Panc1 (cell line): ENCODE results near the gene SUN1. TPM values are rescaled to one million over a fixed set of nuclear protein-coding genes. Genes with fewer than 3 reads are reported as not detected.

Source experiments
- ATAC-seq: fragments of 200-7000 bp; cut with Tn5 transposase; 2 replicates; pipeline ENCODE4 v1.9.1; 2020; ENCODE audit warnings: mild to moderate bottlenecking, moderate library complexity
- Bru-seq: library from RNA; stranded (reverse); fragments of 400-500 nt; gene quantifications from one replicate; lab custom pipeline; 2021; lab: Mats Ljungman, UMichigan
- BruChase-seq, 2 experiments: library from RNA; stranded (reverse); fragments of 400-500 nt; gene quantifications; one replicate each; lab custom pipeline; 2021; lab: Mats Ljungman, UMichigan
- BruUV-seq: library from RNA; stranded (reverse); fragments of 400-500 nt; replicated peaks from 2 replicates; lab custom pipeline; 2021; lab: Mats Ljungman, UMichigan
- CTCF ChIA-PET: fragments of 300-600 bp; sonication (Branson Sonifier 250); formaldehyde crosslinking; loops from one replicate; lab custom pipeline; 2022; ENCODE audit warnings: antibody characterized with exemption; lab: Charles Lee
- POLR2A ChIA-PET: fragments of 300-600 bp; sonication (Branson Sonifier 250); formaldehyde crosslinking; loops from one replicate; lab custom pipeline; 2022; ENCODE audit warnings: antibody characterized with exemption; lab: Charles Lee
- DNase-seq: peaks from one replicate; pipeline ENCODE4 v3.0.0-alpha.2; 2010; ENCODE audit warnings: low read depth, low spot score
- H3K27ac ChIP-seq: 2 replicates; pipeline ENCODE4 v1.5.1; 2011; ENCODE audit warnings: mild to moderate bottlenecking, low read length, inconsistent platforms
- H3K27me3 ChIP-seq: fragments of 200-500 bp; sonication (Bioruptor generic); 2 replicates; pipeline ENCODE4 v1.6.0; 2014; ENCODE audit warnings: low read length, inconsistent platforms; ENCODE audit not compliant: control insufficient read depth, insufficient read depth
- H3K36me3 ChIP-seq: fragments of 200-500 bp; sonication (Bioruptor generic); 2 replicates; pipeline ENCODE4 v1.5.1; 2014; ENCODE audit warnings: inconsistent platforms, mild to moderate bottlenecking, low read length, moderate library complexity; ENCODE audit not compliant: control insufficient read depth, insufficient read depth
- H3K4me1 ChIP-seq: 2 replicates; pipeline ENCODE4 v1.5.1; 2011; ENCODE audit warnings: inconsistent platforms, mild to moderate bottlenecking, low read length, moderate library complexity; ENCODE audit not compliant: control insufficient read depth, insufficient read depth
- H3K4me3 ChIP-seq, 2 experiments: 2 replicates each; pipeline ENCODE4 v1.5.1; 2011 to 2012; ENCODE audit warnings: low read depth in 2 of 2, low read length in 2 of 2, mild to moderate bottlenecking in 2 of 2, inconsistent platforms in 1 of 2, moderate library complexity in 1 of 2
- H3K9me3 ChIP-seq: fragments of 200-500 bp; sonication (Bioruptor generic); 2 replicates; pipeline ENCODE4 v1.5.1; 2014; ENCODE audit warnings: low read depth, mild to moderate bottlenecking, inconsistent platforms, low read length, moderate library complexity; ENCODE audit not compliant: control insufficient read depth, insufficient read depth
- POLR2AphosphoS5 ChIP-seq: IDR thresholded peaks from 2 replicates; pipeline ENCODE4 v1.6.1; 2012; ENCODE audit warnings: mild to moderate bottlenecking, low read depth, low read length, moderate library complexity
- SIN3A ChIP-seq: IDR thresholded peaks from 2 replicates; pipeline ENCODE4 v1.6.1; 2012; ENCODE audit warnings: low read depth, mild to moderate bottlenecking, low read length, moderate library complexity, borderline replicate concordance; ENCODE audit not compliant: insufficient read depth
- TCF7L2 ChIP-seq: IDR thresholded peaks from 2 replicates; pipeline ENCODE4 v1.6.1; 2011; ENCODE audit warnings: mild to moderate bottlenecking, low read depth, low read length, inconsistent platforms
- in situ Hi-C: cut with HindIII; loops from 2 replicates; pipeline ENCODE4 v1.10.0; 2016; ENCODE audit warnings: low sequenced_read_pairs, low pct_unique_long_range_greater_than_20kb
- intact Hi-C: fragments of 100-400 bp; cut with micrococcal nuclease; formaldehyde crosslinking; loops from one replicate; pipeline ENCODE4 v1.10.0; 2022; ENCODE audit not compliant: unreplicated experiment
- long read RNA-seq: library from polyadenylated mRNA; unstranded; transcript quantifications from one replicate; pipeline ENCODE4 v2.0.0, GENCODE V29; 2021; ENCODE audit not compliant: unreplicated experiment
- polyA plus RNA-seq: library from polyadenylated mRNA; unstranded; fragments of >200 nt; gene quantifications from one replicate; pipeline ENCODE4 v1.2.1, GENCODE V29; 2012; ENCODE audit warnings: missing spikeins; ENCODE audit not compliant: insufficient read length
- total RNA-seq: library from RNA; stranded (reverse); gene quantifications from one replicate; pipeline ENCODE4 v1.2.1, GENCODE V29; 2021; ENCODE audit not compliant: unreplicated experiment
- TF ChIP-seq, protein P1 (sequence below), 2 experiments: IDR thresholded peaks; 2 replicates each; pipeline ENCODE4 v1.6.1; 2011 to 2012; ENCODE audit warnings: low read depth in 2 of 2, control low read depth in 1 of 2, low read length in 1 of 2, mild to moderate bottlenecking in 1 of 2, moderate library complexity in 1 of 2; ENCODE audit not compliant: insufficient read depth in 1 of 2
- TF ChIP-seq, protein P2 (sequence below): fragments of 450-650 bp; IDR thresholded peaks from 2 replicates; pipeline ENCODE4 v1.5.1; 2017; ENCODE audit warnings: mild to moderate bottlenecking

SUN1 gene
- total RNA-seq, result 244 TPM
- 276 TPM for polyA plus RNA-seq
- Bru-seq, nascent RNA, result percentile 86 among the genes with signal in this experiment
- percentile 92 among the genes with signal in this experiment for BruChase-seq, experiment 1, labeled RNA remaining after a 2-hour chase
- BruChase-seq, experiment 2, labeled RNA remaining after a 6-hour chase, result percentile 95 among the genes with signal in this experiment
- long read RNA-seq, full-length matches to known transcripts, result 12 of 639 reads
- long read RNA-seq, partial matches to known transcripts, result 165 of 639 reads
- long read RNA-seq, other reads (novel, unspliced or antisense), result 462 of 639 reads

DNA sequence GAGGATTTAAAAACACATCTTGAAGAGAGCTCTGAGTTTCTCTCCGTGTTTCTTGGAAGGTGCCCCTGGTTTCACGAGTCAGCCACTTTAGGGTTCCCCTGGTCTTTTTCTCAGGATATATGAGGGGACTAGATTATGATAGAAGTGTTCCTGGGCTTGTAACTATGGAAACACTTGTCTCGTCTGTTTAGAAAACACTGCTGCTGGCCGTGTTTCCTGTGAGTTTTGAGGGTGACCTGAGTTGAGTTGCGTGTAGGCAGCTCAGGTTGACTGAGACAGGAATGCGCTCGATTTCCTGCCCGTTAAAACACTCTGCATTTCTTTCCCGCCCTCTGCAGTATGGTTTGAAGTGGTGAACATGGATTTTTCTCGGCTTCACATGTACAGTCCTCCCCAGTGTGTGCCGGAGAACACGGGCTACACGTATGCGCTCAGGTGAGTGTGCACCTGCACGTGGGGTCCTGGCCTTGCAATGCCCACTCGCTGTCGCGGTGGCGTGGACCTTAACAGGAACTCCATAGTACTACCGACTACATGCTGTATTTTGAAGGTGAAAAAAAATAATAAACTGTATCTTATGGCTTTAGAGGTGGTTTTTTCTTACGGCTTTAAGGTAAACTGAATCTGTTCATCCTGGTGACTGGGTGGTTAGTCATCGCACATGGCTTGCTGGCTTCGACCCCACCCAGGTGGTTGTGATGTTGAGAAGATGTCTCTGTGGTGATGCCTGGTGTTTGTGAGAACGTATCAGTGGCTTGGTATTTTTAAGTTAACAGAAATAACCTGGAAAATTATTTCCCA, at the start of gene SUN1:
Gene SUN1, plus strand, starts transcription at position 310 of the 801 bp plus-strand sequence. Its CDS starts 49 bp downstream, at position 359.
- in situ Hi-C loops (no loop called here), intact Hi-C loops (no loop called here)
- Histone ChIP-seq H3K36me3 (no peaks in the 10 kb centered on the region), H3K9me3 (no peaks in the 10 kb centered on the region), H3K4me3 (peak within 1 kb of the TSS; percentile 16 to 45), H3K27ac (peak within 1 kb of the TSS; percentile 88), H3K4me1 (peaks cover 30% of the 10 kb centered on the region), H3K27me3 (no peaks in the 10 kb centered on the region)
- POLR2A ChIA-PET, result interaction anchor here (0.7 kb wide), 1 partner anchor 11 kb away, joined by 3 read pairs; no protein-coding TSS in a partner anchor
- ATAC-seq, result peak; percentile 75
- TF ChIP-seq, protein P1, sequence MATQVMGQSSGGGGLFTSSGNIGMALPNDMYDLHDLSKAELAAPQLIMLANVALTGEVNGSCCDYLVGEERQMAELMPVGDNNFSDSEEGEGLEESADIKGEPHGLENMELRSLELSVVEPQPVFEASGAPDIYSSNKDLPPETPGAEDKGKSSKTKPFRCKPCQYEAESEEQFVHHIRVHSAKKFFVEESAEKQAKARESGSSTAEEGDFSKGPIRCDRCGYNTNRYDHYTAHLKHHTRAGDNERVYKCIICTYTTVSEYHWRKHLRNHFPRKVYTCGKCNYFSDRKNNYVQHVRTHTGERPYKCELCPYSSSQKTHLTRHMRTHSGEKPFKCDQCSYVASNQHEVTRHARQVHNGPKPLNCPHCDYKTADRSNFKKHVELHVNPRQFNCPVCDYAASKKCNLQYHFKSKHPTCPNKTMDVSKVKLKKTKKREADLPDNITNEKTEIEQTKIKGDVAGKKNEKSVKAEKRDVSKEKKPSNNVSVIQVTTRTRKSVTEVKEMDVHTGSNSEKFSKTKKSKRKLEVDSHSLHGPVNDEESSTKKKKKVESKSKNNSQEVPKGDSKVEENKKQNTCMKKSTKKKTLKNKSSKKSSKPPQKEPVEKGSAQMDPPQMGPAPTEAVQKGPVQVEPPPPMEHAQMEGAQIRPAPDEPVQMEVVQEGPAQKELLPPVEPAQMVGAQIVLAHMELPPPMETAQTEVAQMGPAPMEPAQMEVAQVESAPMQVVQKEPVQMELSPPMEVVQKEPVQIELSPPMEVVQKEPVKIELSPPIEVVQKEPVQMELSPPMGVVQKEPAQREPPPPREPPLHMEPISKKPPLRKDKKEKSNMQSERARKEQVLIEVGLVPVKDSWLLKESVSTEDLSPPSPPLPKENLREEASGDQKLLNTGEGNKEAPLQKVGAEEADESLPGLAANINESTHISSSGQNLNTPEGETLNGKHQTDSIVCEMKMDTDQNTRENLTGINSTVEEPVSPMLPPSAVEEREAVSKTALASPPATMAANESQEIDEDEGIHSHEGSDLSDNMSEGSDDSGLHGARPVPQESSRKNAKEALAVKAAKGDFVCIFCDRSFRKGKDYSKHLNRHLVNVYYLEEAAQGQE (IDR thresholded peaks at IDR 0.05; ENCODE audit: insufficient read depth in 1 of 2, low read depth in 2 of 2, low read length in 1 of 2), result no peak
- TF ChIP-seq POLR2AphosphoS5 (no peak), SIN3A (no peak), TCF7L2 (no peak)
- TF ChIP-seq, protein P2, sequence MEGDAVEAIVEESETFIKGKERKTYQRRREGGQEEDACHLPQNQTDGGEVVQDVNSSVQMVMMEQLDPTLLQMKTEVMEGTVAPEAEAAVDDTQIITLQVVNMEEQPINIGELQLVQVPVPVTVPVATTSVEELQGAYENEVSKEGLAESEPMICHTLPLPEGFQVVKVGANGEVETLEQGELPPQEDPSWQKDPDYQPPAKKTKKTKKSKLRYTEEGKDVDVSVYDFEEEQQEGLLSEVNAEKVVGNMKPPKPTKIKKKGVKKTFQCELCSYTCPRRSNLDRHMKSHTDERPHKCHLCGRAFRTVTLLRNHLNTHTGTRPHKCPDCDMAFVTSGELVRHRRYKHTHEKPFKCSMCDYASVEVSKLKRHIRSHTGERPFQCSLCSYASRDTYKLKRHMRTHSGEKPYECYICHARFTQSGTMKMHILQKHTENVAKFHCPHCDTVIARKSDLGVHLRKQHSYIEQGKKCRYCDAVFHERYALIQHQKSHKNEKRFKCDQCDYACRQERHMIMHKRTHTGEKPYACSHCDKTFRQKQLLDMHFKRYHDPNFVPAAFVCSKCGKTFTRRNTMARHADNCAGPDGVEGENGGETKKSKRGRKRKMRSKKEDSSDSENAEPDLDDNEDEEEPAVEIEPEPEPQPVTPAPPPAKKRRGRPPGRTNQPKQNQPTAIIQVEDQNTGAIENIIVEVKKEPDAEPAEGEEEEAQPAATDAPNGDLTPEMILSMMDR, result no peak
- CTCF ChIA-PET, result interaction anchor here (0.6 to 0.9 kb wide), 2 partner anchors 8 to 11 kb away, joined by 3 to 5 read pairs; no protein-coding TSS in a partner anchor
- BruUV-seq, result no TSS peak
- DNase-seq, result peak; percentile 83

DNA sequence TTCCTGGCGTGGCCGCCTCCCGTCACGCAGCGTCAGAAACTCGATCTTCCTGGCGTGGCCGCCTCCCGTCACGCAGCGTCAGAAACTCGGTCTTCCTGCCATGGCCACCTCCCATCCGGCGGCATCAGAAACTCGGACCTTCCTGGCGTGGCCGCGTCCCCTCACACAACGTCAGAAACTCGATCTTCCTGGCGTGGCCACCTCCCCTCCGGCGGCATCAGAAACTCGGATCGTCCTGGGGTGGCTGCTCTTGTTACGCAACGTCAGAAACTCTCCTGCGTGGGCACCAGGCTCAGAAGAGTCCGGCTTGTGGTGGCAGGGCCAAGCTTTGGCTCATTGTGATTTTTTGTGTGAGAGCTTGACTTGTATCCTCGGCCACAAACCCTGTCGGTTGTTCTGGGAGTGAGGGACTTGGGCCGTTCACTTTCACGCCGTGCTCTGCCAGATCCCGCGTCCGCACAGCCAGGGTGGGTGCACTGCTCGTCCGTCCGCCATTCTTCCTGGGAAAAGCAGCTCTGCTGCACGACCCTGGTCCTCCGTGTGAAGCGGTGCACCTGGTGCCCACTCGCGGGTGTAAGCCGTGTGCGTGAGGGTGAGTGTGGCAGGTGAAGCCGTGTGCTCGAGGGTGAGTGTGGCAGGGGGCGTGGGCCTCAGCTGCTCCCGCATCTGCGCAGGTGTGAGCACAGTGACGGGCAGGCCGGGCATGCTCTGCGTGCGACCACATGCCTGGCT, 49.4 kb upstream of the SUN1 start:
- POLR2A ChIA-PET, result no interaction called here
- no TSS peak for BruUV-seq

More for the DNA sequence above, 49.4 kb upstream of the SUN1 start:
- no peaks in the 10 kb centered on the region for H3K4me1 ChIP-seq
- DNase-seq (no peak), ATAC-seq (no peak)
- no peak overlapping the region for H3K4me3 ChIP-seq
- CTCF ChIA-PET, result no interaction called here
- no peak overlapping the region for H3K27ac ChIP-seq
- no peaks in the 10 kb centered on the region for H3K9me3 ChIP-seq
- in situ Hi-C loops (no loop called here), intact Hi-C loops (no loop called here)
- TF ChIP-seq SIN3A (no peak), POLR2AphosphoS5 (no peak), TCF7L2 (no peak)
- TF ChIP-seq, protein P1 (IDR thresholded peaks at IDR 0.05; ENCODE audit: insufficient read depth in 1 of 2, low read depth in 2 of 2, low read length in 1 of 2), result no peak
- TF ChIP-seq, protein P2, result no peak
- no peaks in the 10 kb centered on the region for H3K27me3 ChIP-seq
- H3K36me3 ChIP-seq, result peaks cover 15% of the 10 kb centered on the region
